MCF 10A (cell line): ENCODE results near the gene ADAMTSL1. TPM values are rescaled to one million over a fixed set of nuclear protein-coding genes. Genes with fewer than 3 reads are reported as not detected.

Experiments used
- BruUV-seq: library from RNA; stranded (reverse); fragments of 400-500 nt; replicated peaks from 2 replicates; lab custom pipeline; 2021; lab: Mats Ljungman, UMichigan
- CTCF ChIA-PET: fragments of 300-600 bp; sonication (Branson Sonifier 250); formaldehyde crosslinking; extraction: SDS; loops from one replicate; lab custom pipeline; 2021; ENCODE audit warnings: antibody characterized with exemption, inconsistent platforms; lab: Yijun Ruan, JAX
- POLR2A ChIA-PET: fragments of 300-600, 350-650 bp; sonication (Branson Sonifier 250); formaldehyde crosslinking; extraction: SDS; loops from one replicate; lab custom pipeline; 2020; ENCODE audit warnings: antibody characterized with exemption, inconsistent platforms; lab: Yijun Ruan, JAX
- DNase-seq: peaks from one replicate; pipeline ENCODE4 v3.0.0-alpha.2; 2018; ENCODE audit not compliant: unreplicated experiment
- H3K27ac Mint-ChIP-seq: one replicate; pipeline ENCODE4 v1.8.0; 2022; ENCODE audit warnings: mild to moderate bottlenecking, low read depth, mixed read lengths; ENCODE audit not compliant: unreplicated experiment
- H3K27me3 Mint-ChIP-seq: one replicate; pipeline ENCODE4 v1.8.0; 2022; ENCODE audit warnings: mixed read lengths; ENCODE audit not compliant: insufficient read depth, unreplicated experiment
- H3K36me3 Mint-ChIP-seq: one replicate; pipeline ENCODE4 v1.8.0; 2022; ENCODE audit warnings: mild to moderate bottlenecking, moderate library complexity, mixed read lengths; ENCODE audit not compliant: insufficient read depth, unreplicated experiment
- H3K4me1 Mint-ChIP-seq: one replicate; pipeline ENCODE4 v1.8.0; 2022; ENCODE audit warnings: mixed read lengths; ENCODE audit not compliant: insufficient read depth, unreplicated experiment
- H3K4me3 Mint-ChIP-seq: one replicate; pipeline ENCODE4 v1.8.0; 2022; ENCODE audit warnings: mild to moderate bottlenecking, moderate library complexity, mixed read lengths; ENCODE audit not compliant: unreplicated experiment
- H3K9me3 Mint-ChIP-seq: one replicate; pipeline ENCODE4 v1.8.0; 2022; ENCODE audit warnings: mixed read lengths; ENCODE audit not compliant: unreplicated experiment
- intact Hi-C: fragments of 100-400 bp; cut with micrococcal nuclease; formaldehyde crosslinking; loops from 2 replicates; pipeline ENCODE4 v1.14.1; 2022
- total RNA-seq: library from RNA; stranded (reverse); gene quantifications from 2 replicates; pipeline ENCODE4 v1.2.3, GENCODE V29; 2022
- TF ChIP-seq, protein P1 (sequence below): fragments of 200-600 bp; IDR thresholded peaks from one replicate; pipeline ENCODE4 v1.8.0; 2022; ENCODE audit warnings: antibody characterized with exemption, mild to moderate bottlenecking; ENCODE audit not compliant: unreplicated experiment

Gene ADAMTSL1
- total RNA-seq, 1 experiment from 2014 or later: not detected

DNA sequence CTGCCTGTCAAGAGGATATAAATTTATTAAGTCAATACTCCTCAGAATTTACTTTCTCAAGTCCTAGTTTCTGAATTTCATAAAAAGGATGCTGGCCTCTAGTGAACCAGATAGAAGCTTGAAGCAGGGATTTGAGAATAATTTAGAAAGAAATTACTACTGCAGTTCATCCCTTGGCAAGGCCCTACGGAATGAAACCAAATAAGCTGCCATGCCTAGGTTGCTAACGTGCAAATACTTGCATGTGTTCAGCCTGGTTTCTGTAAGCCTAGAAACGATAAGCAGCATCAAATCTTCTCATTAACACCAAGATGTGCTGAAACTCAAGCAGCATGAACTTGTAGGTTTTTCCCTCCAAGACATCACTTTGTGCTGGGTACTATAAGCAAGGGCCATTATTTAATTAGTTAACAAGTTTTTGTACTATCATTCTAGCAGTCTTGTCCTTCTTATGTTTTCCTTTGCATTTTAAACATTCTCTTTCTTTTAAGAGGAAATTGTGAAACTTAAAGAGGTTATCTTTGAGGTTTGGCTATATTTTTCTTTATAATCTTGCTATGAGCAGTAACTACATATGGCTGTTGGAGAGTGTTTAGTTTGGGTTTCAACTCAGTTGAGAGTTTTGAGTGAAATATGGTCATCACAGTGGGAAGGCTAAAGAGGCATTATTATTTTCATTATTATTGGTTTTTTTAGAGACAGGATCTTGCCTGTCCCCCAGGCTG is 71.8 kb downstream of the ADAMTSL1 start:
- Mint-ChIP-seq H3K4me1 (peaks cover 11% of the 10 kb centered on the region), H3K9me3 (no peaks in the 10 kb centered on the region), H3K27me3 (no peaks in the 10 kb centered on the region), H3K36me3 (no peaks in the 10 kb centered on the region), H3K4me3 (no peak overlapping the region), H3K27ac (no peak overlapping the region)
- ChIA-PET CTCF (no interaction called here), POLR2A (interaction anchor here (0.6 kb wide), 1 partner anchor 52 kb away, joined by 3 read pairs; no protein-coding TSS in a partner anchor)
- TF ChIP-seq, protein P1, sequence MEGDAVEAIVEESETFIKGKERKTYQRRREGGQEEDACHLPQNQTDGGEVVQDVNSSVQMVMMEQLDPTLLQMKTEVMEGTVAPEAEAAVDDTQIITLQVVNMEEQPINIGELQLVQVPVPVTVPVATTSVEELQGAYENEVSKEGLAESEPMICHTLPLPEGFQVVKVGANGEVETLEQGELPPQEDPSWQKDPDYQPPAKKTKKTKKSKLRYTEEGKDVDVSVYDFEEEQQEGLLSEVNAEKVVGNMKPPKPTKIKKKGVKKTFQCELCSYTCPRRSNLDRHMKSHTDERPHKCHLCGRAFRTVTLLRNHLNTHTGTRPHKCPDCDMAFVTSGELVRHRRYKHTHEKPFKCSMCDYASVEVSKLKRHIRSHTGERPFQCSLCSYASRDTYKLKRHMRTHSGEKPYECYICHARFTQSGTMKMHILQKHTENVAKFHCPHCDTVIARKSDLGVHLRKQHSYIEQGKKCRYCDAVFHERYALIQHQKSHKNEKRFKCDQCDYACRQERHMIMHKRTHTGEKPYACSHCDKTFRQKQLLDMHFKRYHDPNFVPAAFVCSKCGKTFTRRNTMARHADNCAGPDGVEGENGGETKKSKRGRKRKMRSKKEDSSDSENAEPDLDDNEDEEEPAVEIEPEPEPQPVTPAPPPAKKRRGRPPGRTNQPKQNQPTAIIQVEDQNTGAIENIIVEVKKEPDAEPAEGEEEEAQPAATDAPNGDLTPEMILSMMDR: no peak
- intact Hi-C loops: no loop called here
- DNase-seq: no peak
- no TSS peak for BruUV-seq

DNA sequence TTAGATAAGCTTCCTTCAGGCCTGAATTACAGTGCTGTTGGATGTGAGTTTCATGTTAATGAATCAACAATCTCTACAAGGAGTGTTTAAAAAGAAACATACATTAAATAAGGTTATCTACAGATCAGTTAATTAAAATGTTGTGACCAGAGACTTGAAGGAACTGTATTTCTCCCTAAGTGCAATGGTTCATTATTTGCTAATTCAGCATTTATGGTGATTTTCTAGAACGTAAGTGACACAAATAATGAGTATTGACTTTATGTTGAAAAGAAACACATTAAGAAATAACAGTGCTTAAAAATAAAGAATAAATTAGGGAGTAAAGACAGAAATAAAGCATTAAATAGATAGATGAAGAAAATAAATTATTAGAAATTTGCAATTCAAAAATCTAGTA is 74.5 kb downstream of the ADAMTSL1 start:
- Mint-ChIP-seq H3K4me3 (no peak overlapping the region), H3K4me1 (peaks cover 11% of the 10 kb centered on the region), H3K27ac (no peak overlapping the region), H3K9me3 (no peaks in the 10 kb centered on the region), H3K27me3 (no peaks in the 10 kb centered on the region), H3K36me3 (no peaks in the 10 kb centered on the region)
- CTCF ChIA-PET: no interaction called here
- TF ChIP-seq, protein P1: no peak
- no peak for DNase-seq
- intact Hi-C loops: no loop called here
- no TSS peak for BruUV-seq
- POLR2A ChIA-PET: no interaction called here

DNA sequence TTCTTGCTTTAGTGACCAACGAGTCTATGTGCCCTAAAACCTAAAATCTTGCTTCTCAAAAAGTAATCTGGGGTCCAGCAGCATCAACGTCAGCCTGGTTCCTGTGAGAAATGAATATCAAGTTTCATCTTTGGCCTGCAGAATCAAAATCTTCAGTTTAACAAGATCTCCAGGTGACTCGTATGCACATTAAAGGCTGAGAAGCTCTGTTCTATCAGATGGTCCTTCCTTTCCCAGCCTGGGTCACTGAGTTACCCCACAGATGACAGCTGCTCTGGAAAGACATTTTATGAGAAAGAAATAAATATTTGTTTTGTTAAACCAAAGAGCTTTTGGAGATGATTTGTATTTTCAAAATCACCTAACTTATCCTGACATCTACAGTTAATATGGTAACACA is 75.8 kb downstream of the ADAMTSL1 start:
- Mint-ChIP-seq H3K27ac (no peak overlapping the region), H3K27me3 (no peaks in the 10 kb centered on the region), H3K4me1 (no peaks in the 10 kb centered on the region), H3K9me3 (no peaks in the 10 kb centered on the region), H3K4me3 (no peak overlapping the region), H3K36me3 (peaks cover 4% of the 10 kb centered on the region)
- CTCF ChIA-PET: interaction anchor here (0.7 to 0.8 kb wide), 2 partner anchors 19 to 107 kb away, joined by 3 read pairs; no protein-coding TSS in a partner anchor
- TF ChIP-seq, protein P1: no peak
- DNase-seq: no peak
- POLR2A ChIA-PET: interaction anchor here (0.9 kb wide), 1 partner anchor 1343 kb away, joined by 3 read pairs; no protein-coding TSS in a partner anchor
- no TSS peak for BruUV-seq
- intact Hi-C loops: no loop called here

DNA sequence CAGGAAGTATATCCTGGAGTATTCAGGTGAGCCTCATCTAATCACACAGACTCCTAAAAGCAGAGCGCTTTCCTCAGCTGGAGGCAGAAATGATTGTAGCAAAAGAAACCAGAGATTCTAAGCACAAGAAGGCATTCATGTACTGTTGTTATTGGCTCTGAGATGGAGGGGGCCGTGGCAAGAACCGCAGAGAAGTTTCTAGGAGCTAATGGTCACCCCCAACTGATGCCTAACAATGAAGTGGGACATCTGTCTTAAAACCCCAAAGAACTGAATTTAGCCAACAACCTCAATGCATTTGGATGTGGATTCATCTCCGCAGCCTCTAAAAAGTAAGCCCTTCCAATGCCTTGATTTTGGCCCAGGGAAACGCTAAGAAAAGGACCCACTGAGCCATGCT is 76.3 kb downstream of the ADAMTSL1 start:
- TF ChIP-seq, protein P1: no peak
- peaks cover 2% of the 10 kb centered on the region for H3K9me3 Mint-ChIP-seq
- intact Hi-C loops: no loop called here

More for the DNA sequence above, 76.3 kb downstream of the ADAMTSL1 start:
- H3K27ac Mint-ChIP-seq: no peak overlapping the region
- no TSS peak for BruUV-seq
- peaks cover 4% of the 10 kb centered on the region for H3K36me3 Mint-ChIP-seq
- no peaks in the 10 kb centered on the region for H3K27me3 Mint-ChIP-seq
- no peak overlapping the region for H3K4me3 Mint-ChIP-seq
- CTCF ChIA-PET: no interaction called here
- POLR2A ChIA-PET: no interaction called here
- H3K4me1 Mint-ChIP-seq: no peaks in the 10 kb centered on the region
- DNase-seq: no peak
